SIG-M5 treated with dmso at 0.1 percent for 504 hours (cell line): ENCODE data around the gene USP6.
"Not testable (repeated sequence)": the region's sequence is repeated elsewhere in the genome, so short reads cannot be mapped to it uniquely, and the experiment has no call there.

ENCODE experiments used
- DNase-seq: peaks from one replicate; lab custom pipeline; 2025; ENCODE audit not compliant: unreplicated experiment; lab: John Stamatoyannopoulos, UW

Gene USP6

GRCh38 chr17:5183410-5183793 lies 67.6 kb downstream of the USP6 start:
- no peak for DNase-seq

GRCh38 chr17:5184288-5184687 lies 68.5 kb downstream of the USP6 start:
- no peak for DNase-seq

GRCh38 chr17:5191541-5192417 lies 75.9 kb downstream of the USP6 start, which contains the start of gene ZNF594:
Gene ZNF594 (minus strand): TSS chr17:5191868. CDS start chr17:5184256, 7,612 bp downstream.
- peak; percentile 90 for DNase-seq

GRCh38 chr17:5194346-5194745 lies 78.5 kb downstream of the USP6 start:
- DNase-seq, result no peak

- DNase-seq, result no peak
Measured at GRCh38 chr17:5198472-5198871, 82.6 kb downstream of the USP6 start.

- DNase-seq, result no peak
Measured at GRCh38 chr17:5200360-5200759, 84.5 kb downstream of the USP6 start.

GRCh38 chr17:5201011-5201410 lies 85.2 kb downstream of the USP6 start:
- no peak for DNase-seq

GRCh38 chr17:5203178-5203907 lies 87.5 kb downstream of the USP6 start:
- no peak for DNase-seq

GRCh38 chr17:5203908-5204294 lies 88.1 kb downstream of the USP6 start:
- DNase-seq, result no peak

- DNase-seq, result no peak
Measured at GRCh38 chr17:5209396-5209795, 93.6 kb downstream of the USP6 start.

- DNase-seq, result no peak
Measured at GRCh38 chr17:5210091-5210490, 94.3 kb downstream of the USP6 start.

GRCh38 chr17:5210614-5211252 lies 94.9 kb downstream of the USP6 start:
- peak; percentile 62 for DNase-seq

GRCh38 chr17:5211458-5211857 lies 95.6 kb downstream of the USP6 start:
- DNase-seq, result peak; percentile 33

- not testable (repeated sequence) for DNase-seq
Measured at GRCh38 chr17:5217562-5217961, 101.7 kb downstream of the USP6 start.

- DNase-seq, result no peak
Measured at GRCh38 chr17:5219536-5219935, 103.7 kb downstream of the USP6 start.

- no peak for DNase-seq
Measured at GRCh38 chr17:5220074-5220473, 104.2 kb downstream of the USP6 start.

GRCh38 chr17:5221912-5222311 lies 106.1 kb downstream of the USP6 start:
- not testable (repeated sequence) for DNase-seq
